NB4 (cell line): ENCODE results near the gene C1QTNF1.

ENCODE experiments used
- POLR2A ChIP-seq: IDR thresholded peaks from 2 replicates; pipeline ENCODE4 v1.6.1; 2011; ENCODE audit warnings: mild to moderate bottlenecking; ENCODE audit not compliant: insufficient read length; ENCODE audit errors: extremely low read depth
- TF ChIP-seq, protein P1 (sequence below): IDR thresholded peaks from one replicate; pipeline ENCODE4 v1.5.1; 2012; ENCODE audit warnings: low read depth, low read length

DNA sequence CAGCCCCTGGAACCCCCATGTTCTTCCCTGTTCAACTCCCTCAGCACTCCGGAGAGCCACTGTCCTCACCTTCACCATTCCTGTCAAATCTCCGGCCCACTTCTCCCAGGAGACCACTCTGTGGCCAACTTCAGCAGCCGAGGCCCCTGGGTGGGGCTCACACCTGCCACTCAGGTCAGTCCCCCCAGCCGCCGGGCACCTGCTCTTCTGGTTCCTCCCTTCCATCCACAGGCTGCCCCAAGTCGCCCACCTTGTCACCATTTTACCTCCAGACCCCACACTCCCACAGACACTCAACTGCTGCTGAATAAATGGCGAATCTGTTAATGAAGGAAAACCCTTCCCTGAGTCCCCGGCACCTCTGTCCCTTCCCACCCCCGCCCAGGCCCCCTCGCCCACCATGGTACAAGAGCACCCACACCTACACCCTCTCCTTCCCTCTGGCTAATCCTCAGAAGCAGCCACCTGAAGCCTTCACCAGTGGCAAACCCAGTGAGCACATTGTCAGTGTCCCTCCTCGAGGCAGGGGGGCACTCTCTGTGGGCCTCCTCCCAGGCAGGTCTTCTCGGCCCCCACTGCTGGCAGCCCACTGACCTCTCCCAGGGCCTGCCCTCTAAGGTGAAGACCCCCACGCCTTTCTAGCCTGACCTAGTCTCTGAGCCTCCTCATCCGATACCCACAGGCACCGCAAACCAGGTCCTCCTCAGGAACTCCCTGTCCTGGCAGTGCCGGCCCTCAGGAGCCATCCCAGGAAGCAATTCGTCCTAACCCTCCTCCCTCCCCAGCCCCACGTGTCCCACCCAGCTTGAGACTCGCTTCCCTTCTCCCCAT is 22.6 kb upstream of the C1QTNF1 start:
- TF ChIP-seq, protein P1, sequence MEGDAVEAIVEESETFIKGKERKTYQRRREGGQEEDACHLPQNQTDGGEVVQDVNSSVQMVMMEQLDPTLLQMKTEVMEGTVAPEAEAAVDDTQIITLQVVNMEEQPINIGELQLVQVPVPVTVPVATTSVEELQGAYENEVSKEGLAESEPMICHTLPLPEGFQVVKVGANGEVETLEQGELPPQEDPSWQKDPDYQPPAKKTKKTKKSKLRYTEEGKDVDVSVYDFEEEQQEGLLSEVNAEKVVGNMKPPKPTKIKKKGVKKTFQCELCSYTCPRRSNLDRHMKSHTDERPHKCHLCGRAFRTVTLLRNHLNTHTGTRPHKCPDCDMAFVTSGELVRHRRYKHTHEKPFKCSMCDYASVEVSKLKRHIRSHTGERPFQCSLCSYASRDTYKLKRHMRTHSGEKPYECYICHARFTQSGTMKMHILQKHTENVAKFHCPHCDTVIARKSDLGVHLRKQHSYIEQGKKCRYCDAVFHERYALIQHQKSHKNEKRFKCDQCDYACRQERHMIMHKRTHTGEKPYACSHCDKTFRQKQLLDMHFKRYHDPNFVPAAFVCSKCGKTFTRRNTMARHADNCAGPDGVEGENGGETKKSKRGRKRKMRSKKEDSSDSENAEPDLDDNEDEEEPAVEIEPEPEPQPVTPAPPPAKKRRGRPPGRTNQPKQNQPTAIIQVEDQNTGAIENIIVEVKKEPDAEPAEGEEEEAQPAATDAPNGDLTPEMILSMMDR: no peak
- TF ChIP-seq POLR2A: no peak
